ENCODE data around the gene WWOX.
"Not testable (repeated sequence)": the region's sequence is repeated elsewhere in the genome, so short reads cannot be mapped to it uniquely, and the experiment has no call there.

The WWOX gene

DNA sequence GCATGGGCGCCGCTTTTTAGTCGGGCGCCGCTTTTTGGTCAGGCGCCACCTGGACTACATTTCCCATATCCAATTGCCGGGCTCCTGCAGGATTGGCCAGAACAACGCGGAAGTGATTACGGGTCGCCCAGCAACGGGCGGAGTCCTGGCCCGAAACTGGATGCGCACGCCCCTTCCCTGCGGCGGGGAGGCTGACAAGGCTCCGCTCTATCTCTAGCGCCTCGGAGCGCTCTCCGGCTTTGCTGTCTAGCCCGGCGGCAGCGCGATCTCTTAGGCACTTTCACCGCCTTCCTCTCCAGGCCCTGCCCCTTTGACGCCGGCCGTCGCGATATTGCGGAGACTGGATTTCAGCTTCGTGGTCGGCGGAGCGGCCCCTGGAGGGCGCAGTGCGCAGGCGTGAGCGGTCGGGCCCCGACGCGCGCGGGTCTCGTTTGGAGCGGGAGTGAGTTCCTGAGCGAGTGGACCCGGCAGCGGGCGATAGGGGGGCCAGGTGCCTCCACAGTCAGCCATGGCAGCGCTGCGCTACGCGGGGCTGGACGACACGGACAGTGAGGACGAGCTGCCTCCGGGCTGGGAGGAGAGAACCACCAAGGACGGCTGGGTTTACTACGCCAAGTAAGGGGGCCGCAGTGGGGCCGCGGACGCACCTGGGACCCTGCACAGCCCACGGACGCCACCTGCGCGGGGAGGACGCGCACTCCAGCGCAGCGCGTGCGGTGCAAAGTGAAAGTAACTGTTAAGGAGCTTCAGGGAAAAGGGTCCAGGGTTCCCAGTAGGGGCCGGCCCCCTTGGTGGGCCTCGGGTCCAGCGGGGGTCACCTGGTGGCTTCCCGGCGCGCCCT lies at the start of gene WWOX:
Gene WWOX, plus strand, starts transcription at position 384 of the 841 bp plus-strand sequence.
- peak; percentile 98 for ATAC-seq
- TF ChIP-seq ZFP3 (CRISPR knock-in tag; IDR thresholded peaks at IDR 0.05) (0 out of 2 replicates have a peak, but pooled peaks have one; percentile 9), OSR1 (CRISPR knock-in tag; IDR thresholded peaks at IDR 0.05) (no peak)
- TF ChIP-seq, protein P1, sequence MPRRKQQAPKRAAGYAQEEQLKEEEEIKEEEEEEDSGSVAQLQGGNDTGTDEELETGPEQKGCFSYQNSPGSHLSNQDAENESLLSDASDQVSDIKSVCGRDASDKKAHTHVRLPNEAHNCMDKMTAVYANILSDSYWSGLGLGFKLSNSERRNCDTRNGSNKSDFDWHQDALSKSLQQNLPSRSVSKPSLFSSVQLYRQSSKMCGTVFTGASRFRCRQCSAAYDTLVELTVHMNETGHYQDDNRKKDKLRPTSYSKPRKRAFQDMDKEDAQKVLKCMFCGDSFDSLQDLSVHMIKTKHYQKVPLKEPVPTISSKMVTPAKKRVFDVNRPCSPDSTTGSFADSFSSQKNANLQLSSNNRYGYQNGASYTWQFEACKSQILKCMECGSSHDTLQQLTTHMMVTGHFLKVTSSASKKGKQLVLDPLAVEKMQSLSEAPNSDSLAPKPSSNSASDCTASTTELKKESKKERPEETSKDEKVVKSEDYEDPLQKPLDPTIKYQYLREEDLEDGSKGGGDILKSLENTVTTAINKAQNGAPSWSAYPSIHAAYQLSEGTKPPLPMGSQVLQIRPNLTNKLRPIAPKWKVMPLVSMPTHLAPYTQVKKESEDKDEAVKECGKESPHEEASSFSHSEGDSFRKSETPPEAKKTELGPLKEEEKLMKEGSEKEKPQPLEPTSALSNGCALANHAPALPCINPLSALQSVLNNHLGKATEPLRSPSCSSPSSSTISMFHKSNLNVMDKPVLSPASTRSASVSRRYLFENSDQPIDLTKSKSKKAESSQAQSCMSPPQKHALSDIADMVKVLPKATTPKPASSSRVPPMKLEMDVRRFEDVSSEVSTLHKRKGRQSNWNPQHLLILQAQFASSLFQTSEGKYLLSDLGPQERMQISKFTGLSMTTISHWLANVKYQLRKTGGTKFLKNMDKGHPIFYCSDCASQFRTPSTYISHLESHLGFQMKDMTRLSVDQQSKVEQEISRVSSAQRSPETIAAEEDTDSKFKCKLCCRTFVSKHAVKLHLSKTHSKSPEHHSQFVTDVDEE (CRISPR knock-in tag; IDR thresholded peaks at IDR 0.05), result 0 out of 2 replicates have a peak, but pooled peaks have one; percentile 47

DNA sequence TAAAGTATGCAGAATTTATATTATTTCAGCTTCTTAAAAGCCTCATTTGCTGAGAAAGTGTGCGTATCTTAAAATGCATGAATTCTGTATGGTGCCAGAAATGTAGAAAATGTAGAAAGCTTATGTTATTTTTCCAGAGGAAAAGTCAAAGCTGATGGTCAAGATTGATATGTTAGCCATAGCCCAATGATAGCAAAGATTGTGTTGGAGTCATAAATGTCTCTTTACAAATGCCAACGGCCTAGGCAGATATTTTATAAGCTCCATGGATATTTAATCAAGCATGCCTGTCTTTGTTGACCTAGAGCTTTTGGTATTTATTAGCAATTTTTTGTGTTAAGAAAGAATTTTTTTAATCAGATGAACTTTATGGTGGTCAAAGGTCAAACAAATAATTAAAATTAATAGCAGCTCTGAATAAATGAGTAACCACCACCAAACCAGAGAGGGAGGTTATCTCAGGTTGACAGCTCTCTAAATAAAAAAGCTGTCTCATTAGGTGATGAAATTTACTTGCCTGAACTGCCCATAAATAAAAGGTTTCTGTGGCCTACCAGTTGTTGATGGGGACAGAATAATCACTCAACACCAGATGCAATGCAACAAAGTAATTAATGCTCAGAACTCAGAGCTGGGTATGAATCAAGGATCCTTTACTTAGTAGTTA lies 48.6 kb upstream of the WWOX start:
- no peak for ATAC-seq
- TF ChIP-seq, protein P2, sequence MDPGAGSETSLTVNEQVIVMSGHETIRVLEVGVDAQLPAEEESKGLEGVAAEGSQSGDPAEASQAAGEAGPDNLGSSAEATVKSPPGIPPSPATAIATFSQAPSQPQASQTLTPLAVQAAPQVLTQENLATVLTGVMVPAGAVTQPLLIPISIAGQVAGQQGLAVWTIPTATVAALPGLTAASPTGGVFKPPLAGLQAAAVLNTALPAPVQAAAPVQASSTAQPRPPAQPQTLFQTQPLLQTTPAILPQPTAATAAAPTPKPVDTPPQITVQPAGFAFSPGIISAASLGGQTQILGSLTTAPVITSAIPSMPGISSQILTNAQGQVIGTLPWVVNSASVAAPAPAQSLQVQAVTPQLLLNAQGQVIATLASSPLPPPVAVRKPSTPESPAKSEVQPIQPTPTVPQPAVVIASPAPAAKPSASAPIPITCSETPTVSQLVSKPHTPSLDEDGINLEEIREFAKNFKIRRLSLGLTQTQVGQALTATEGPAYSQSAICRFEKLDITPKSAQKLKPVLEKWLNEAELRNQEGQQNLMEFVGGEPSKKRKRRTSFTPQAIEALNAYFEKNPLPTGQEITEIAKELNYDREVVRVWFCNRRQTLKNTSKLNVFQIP (CRISPR knock-in tag; IDR thresholded peaks at IDR 0.05; ENCODE audit: borderline replicate concordance, low read depth), result no peak
- TF ChIP-seq ESRRG (CRISPR knock-in tag; IDR thresholded peaks at IDR 0.05) (no peak), ZC3H10 (CRISPR knock-in tag; IDR thresholded peaks at IDR 0.05) (no peak), ZNF565 (CRISPR knock-in tag; conservative IDR thresholded peaks at IDR 0.05; ENCODE audit: low read depth) (no peak), ZNF70 (CRISPR knock-in tag; IDR thresholded peaks at IDR 0.05) (no peak), RARB (CRISPR knock-in tag; IDR thresholded peaks at IDR 0.05) (no peak), ZNF8 (CRISPR knock-in tag; IDR thresholded peaks at IDR 0.05) (no peak), ISL1 (CRISPR knock-in tag; IDR thresholded peaks at IDR 0.05) (no peak), SNAI2 (CRISPR knock-in tag; IDR thresholded peaks at IDR 0.05) (no peak), OSR1 (CRISPR knock-in tag; IDR thresholded peaks at IDR 0.05) (no peak), ZFP3 (CRISPR knock-in tag; IDR thresholded peaks at IDR 0.05) (no peak)
- TF ChIP-seq, protein P3, sequence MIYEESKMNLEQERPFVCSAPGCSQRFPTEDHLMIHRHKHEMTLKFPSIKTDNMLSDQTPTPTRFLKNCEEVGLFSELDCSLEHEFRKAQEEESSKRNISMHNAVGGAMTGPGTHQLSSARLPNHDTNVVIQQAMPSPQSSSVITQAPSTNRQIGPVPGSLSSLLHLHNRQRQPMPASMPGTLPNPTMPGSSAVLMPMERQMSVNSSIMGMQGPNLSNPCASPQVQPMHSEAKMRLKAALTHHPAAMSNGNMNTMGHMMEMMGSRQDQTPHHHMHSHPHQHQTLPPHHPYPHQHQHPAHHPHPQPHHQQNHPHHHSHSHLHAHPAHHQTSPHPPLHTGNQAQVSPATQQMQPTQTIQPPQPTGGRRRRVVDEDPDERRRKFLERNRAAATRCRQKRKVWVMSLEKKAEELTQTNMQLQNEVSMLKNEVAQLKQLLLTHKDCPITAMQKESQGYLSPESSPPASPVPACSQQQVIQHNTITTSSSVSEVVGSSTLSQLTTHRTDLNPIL (CRISPR knock-in tag; IDR thresholded peaks at IDR 0.05; ENCODE audit: low read depth), result no peak

DNA sequence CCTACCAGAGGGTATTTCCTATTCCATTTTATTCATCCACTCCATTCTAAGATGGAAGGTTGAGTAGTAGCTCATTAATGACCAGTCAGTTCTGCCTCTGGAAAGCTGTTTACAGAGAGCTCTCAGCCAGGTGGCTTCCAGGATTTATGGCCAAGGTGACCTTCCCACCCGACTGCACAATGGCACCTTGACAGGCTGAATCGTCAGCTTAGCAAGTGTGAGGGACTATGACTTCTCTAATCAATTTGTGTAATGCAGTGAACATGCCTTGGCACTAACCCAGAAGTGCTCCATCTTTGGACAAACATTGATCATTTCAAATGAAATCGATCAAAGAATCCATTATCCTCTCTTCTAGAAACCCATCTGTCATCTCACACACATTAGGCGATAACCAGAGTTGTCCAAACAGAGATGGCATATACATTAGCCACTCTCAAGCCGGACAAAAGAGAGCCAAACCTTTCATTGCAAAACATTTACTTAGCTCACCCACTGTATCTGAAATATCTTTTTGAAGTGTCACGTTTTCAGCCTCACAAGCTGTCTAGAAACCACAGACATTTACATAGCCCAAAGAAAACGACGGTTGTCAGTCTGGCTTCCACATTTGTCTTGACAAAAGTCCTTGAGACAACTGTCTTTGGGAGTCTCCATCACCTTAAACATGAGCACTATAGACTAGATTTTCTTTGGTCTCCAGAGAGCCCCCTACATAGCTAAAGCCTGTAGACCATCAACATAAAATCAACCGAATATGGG lies 41.5 kb upstream of the WWOX start:
- TF ChIP-seq CSDC2 (CRISPR knock-in tag; IDR thresholded peaks at IDR 0.05) (no peak), PPARA (CRISPR knock-in tag; IDR thresholded peaks at IDR 0.05; ENCODE audit: borderline replicate concordance) (no peak), ZFP3 (CRISPR knock-in tag; IDR thresholded peaks at IDR 0.05) (no peak), ZNF565 (CRISPR knock-in tag; conservative IDR thresholded peaks at IDR 0.05; ENCODE audit: low read depth) (no peak)
- TF ChIP-seq, protein P2 (CRISPR knock-in tag; IDR thresholded peaks at IDR 0.05; ENCODE audit: borderline replicate concordance, low read depth), result no peak
- ATAC-seq, result no peak

DNA sequence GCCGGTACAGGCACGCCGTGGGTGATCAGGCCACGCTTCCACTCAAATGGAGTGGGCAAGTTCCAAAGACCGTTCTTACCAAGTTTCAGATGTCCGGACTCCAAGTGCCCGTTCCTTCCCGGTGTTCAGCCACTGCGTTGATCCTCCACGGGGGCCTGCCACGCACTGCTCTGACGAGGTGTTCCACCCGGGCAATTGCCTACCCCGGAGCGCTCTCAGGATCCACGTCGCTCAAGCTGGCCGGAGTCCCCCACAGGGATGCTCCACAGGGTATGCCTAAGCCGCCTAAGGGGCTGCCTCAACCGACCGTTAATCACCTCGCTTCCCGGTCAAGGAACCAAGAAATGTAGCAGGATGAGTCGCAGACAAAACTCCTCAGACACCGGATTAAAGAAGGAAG lies 39.6 kb upstream of the WWOX start:
- not testable (repeated sequence) for ATAC-seq

DNA sequence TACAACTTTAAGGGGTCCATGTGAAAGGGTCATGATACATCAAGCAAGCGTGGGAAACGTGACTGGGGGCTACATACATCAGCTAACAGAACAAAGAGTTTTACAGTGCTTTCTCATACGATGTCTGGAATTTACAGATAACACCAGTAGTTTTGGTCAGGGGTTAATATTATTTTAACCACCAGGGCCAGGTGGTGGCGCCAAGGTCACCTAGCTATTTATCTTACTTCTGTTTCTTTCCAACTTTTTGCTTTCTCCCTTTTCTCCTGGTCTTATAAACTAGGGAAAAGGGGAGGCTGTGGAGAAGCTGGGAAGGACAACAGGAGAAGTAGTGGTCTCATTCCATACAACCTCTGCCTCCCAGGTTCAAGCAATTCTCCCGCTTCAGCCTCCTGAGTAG lies 39.2 kb upstream of the WWOX start:
- no peak for ATAC-seq
- no peak for TF ChIP-seq ESRRG (CRISPR knock-in tag; IDR thresholded peaks at IDR 0.05)
- no peak for TF ChIP-seq ZNF70 (CRISPR knock-in tag; IDR thresholded peaks at IDR 0.05)
- no peak for TF ChIP-seq RARB (CRISPR knock-in tag; IDR thresholded peaks at IDR 0.05)
- TF ChIP-seq, protein P3 (CRISPR knock-in tag; IDR thresholded peaks at IDR 0.05; ENCODE audit: low read depth), result no peak
- TF ChIP-seq SNAI2 (CRISPR knock-in tag; IDR thresholded peaks at IDR 0.05), result no peak
- TF ChIP-seq, protein P4, sequence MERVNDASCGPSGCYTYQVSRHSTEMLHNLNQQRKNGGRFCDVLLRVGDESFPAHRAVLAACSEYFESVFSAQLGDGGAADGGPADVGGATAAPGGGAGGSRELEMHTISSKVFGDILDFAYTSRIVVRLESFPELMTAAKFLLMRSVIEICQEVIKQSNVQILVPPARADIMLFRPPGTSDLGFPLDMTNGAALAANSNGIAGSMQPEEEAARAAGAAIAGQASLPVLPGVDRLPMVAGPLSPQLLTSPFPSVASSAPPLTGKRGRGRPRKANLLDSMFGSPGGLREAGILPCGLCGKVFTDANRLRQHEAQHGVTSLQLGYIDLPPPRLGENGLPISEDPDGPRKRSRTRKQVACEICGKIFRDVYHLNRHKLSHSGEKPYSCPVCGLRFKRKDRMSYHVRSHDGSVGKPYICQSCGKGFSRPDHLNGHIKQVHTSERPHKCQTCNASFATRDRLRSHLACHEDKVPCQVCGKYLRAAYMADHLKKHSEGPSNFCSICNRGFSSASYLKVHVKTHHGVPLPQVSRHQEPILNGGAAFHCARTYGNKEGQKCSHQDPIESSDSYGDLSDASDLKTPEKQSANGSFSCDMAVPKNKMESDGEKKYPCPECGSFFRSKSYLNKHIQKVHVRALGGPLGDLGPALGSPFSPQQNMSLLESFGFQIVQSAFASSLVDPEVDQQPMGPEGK (CRISPR knock-in tag; IDR thresholded peaks at IDR 0.05; ENCODE audit: borderline replicate concordance), result no peak
- TF ChIP-seq, protein P1 (CRISPR knock-in tag; IDR thresholded peaks at IDR 0.05), result no peak

Data from SK-N-SH treated with all-trans-retinoic acid at 6 μM for 48 hours (cell line).